Measurements from ENCODE around the gene TM9SF3.
A peak's percentile ranks its signal among the peaks of the same experiment; 100 is the strongest.

TM9SF3 gene

DNA sequence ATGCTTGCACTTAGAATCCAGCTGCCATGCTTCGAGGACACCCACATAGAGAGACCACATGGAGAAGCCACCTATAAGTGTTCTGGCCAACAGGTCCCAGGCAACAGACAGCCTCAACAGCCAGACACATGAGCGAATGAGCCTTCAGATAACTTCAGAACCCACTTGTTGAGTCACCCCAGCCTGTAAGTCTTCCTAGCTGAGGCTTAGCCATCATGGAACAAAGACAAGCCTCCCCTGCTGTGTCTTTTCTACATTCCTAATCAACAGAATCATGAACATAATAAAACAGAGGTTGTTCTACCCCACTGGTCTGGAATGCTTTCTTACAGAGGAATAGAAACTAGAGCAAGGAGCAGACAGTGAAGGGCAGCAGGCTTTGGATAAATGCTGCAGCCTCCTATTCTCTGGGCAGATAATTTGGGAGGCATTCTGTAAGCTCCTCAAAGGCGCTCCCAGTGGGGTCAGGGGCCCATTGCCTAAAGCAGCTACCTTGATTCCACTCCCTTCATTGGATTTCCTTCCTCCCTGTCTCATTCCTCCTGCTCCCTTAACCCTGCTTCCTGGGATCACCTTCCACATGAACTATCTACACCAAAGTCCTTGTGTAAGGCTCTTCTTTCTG lies 77.7 kb downstream of the TM9SF3 start:
- DNase-seq (ENCODE audit: low spot score), result peak; percentile 66

- DNase-seq (ENCODE audit: low spot score), result no peak
These were observed 79.8 kb downstream of the TM9SF3 start for GRCh38 chr10:96507044-96507443.

DNA sequence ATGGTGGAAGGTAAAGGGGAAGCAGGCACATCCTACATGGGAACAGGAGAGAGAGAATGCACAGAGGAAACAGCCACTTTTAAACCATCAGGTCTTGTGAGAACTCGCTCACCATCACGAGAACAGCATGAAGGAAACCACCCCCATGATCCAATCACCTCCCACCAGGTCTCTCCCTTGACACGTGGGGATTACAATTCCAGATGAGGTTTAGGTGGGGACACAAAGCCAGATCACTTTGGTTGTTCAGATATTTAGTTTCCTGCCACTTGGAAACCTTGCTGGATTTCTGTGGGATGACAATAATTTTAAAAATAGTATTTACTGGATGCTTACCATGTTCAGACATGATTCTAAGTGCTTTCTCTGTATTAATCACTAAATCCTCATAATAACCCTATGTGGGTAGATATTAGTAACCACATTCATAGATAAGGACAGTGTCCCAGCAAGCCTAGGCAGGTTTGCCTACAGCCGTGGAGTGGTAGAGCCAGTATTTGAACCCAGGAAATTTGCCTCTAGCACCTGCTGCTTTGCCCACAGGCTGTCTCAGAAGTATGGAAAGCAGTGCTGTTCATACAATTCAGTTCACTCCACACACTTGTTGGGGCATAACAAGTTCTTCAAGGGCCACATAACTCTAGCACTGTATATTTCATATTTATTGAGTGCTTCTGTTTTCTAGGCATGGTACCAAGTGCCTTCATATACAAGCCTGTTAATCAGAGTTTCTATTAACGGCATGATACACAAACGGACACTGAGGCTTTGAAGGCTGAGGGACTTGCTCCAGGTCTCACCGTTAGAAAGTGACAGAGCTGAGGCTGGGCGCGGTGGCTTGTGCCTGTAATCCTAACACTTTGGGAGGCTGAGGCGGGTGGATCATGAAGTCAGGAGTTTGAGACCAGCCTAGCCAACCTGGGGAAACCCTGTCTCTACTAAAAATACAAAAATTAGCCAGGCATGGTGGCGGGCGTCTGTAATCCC lies 81.4 kb downstream of the TM9SF3 start:
- no peak for DNase-seq (ENCODE audit: low spot score)

DNA sequence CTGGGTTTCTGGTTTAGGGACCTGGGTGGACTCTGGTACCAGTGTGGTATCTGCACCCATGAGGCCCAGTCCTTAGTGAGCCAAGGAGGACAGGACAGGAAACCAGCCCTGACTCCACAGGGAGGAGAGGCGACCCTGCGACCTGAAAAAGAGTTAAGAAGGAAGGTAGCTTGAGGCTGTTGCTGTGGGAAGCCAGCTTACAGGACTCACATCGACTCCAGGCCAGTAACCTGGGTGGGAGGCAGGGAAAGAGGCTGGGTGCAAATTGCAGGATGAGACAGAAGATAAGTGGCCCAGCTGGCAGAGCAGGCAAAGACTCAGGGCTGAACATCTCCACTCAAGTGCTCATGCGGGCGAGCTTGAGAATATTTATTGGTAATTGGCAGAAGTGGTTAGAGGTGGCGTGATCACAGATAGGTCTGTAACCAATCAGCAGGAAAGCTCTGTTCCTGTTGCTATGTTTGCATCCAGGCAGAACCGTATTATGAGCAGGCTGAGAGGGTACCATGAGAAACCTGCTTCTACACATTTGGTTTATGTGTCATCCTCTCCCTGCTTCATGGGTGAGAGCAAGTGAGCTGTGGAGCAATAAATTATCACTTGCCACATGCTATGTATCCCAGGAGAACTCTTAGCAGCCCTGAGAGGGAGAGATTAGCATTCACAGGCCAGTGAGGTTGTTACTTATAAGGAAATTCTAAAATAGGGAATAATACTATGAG lies 84.1 kb downstream of the TM9SF3 start:
- DNase-seq (ENCODE audit: low spot score), result no peak

GRCh38 chr10:96501985-96502384 lies 84.8 kb downstream of the TM9SF3 start:
- no peak for DNase-seq (ENCODE audit: low spot score)

DNA sequence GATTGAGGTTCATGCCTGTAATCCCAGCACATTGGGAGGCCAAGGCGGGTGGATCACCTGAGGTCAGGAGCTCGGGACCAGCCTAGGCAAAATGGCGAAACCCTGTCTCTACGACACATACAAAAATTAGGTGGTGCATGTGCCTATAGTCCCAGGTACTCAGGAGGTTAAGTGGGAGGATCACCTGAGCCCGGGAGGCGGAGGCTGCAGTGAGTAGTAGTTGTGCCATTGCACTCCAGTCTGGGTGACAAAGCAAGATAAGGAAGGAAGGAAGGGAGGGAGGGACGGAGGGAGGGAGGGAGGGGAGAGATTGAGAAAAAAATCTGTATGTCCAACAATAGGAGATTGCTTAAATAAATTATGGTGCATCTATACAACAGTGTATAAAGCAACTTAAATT lies 86.3 kb downstream of the TM9SF3 start:
- DNase-seq (ENCODE audit: low spot score), result no peak

GRCh38 chr10:96500050-96500449 lies 86.8 kb downstream of the TM9SF3 start:
- no peak for DNase-seq (ENCODE audit: low spot score)

- no peak for DNase-seq (ENCODE audit: low spot score)
These were observed 89.4 kb downstream of the TM9SF3 start for GRCh38 chr10:96497391-96497790.

DNA sequence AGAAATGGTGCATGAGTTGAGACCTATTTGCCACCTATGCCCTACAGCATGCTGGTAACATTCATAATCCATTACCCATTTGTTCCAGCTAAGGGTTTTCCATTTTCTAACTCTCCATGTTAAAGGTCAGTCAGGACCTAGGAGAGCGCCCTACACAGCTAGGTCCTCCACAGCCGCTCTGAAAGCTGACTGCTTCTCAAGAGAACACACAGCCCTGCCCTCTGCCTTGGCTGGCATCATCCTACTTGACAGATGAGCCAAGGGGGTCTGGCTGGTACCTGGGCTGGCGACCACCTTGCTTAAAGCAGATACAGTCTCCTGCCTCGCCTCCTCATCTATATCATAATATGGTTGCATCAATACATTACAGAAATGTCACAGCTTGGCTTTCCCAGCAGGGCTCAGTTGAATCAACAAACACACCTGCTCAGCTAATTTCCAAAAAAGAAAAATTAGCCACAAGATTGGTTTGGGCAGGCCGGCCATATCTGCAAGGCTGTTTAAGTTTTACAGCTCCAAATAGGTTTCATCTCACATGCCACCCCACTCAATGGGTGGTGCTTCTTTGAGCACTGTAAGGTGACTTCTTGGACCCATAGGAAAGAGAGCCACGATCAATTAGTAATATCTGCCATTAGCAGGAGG lies 90.4 kb downstream of the TM9SF3 start:
- peak; percentile 47 for DNase-seq (ENCODE audit: low spot score)

GRCh38 chr10:96495544-96495943 lies 91.3 kb downstream of the TM9SF3 start:
- DNase-seq (ENCODE audit: low spot score), result no peak

GRCh38 chr10:96494694-96495093 lies 92.1 kb downstream of the TM9SF3 start:
- no peak for DNase-seq (ENCODE audit: low spot score)

DNA sequence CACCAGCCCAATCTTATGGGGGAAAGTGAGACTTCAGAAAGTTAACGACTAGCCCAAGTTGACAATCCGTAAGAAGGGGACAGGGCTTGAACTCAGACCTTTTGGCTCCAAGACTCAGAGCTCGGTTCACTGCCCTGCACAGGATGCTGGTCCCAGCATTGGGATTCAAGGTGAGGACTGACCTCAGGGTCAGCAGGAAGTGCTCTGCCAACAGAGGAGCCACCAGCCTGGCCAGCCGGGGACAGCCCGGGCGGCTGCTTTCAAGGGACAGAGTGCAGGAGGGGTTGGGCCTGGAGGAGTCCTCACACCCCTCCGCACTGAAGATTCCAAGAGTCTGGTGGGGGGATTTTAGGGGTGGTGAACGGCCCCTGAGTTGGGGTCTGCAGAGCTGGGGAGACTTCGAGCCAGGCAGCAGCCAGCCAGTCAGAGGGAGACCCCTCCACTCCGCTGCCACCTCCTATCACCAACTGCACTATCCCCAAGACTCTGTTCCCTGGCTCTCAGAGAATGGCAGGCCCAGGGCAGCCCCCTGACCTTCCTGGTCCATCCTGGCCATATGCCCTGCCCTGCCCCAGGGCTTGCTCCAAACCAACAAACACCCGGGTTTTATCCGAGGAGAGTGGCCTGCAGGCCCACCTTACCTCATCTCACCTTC lies 92.8 kb downstream of the TM9SF3 start:
- no peak for DNase-seq (ENCODE audit: low spot score)

GRCh38 chr10:96493254-96493653 lies 93.6 kb downstream of the TM9SF3 start:
- DNase-seq (ENCODE audit: low spot score), result no peak

DNA sequence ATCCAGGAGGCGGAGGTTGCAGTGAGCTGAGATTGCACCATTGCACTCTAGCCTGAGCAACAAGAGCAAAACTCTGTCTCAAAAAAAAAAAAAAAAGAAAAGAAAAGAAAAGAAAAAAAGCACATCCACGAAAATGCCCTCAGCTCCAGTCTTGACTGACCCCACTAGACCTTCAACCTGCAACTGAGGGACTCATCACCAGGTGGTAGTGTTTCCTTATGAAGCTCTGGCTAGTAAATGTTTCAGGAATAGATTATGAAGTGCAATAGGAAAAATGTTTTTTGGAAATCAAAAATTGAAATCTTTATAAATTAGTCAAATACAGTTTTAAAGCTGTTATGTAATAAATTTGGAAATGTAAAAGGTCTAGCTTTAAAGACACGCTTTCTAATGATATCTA lies 95.5 kb downstream of the TM9SF3 start:
- DNase-seq (ENCODE audit: low spot score), result no peak

DNA sequence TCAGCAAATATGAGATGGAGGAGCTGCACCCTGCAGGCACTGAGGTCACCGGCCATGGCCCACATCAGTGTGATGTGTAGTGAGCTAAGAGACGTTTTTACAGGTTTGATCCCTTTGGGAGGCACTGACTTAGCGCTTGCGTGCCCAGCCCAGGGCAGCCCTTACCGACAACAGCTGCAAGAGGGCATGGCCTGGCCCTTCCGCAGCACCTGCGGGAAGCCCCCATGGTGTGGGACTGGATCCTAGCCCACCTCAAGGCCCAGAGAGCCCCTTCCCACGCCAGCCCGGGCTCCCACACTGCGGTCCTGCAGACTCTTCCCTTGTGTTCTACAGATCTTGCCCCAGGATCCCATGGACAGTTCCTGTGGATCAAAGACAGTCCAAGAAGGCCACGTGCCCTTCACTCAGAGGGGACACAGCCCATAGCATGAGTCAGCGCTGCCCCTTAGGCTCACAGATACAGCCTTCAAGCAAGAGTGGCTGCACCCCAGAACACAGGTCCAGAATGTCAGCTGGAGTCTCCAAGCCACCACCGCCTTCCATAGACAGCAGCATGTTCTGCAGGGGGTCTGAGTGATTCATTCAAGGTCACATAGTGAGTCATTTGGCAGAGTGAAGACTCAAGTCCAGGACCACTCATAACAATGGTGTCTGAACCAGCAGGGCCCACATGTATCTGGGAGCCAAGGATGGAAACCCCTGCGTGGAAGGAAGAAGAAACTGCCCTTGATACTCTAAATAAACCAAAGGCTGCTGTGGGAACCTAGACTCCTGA lies 98.5 kb downstream of the TM9SF3 start:
- DNase-seq (ENCODE audit: low spot score), result no peak

DNA sequence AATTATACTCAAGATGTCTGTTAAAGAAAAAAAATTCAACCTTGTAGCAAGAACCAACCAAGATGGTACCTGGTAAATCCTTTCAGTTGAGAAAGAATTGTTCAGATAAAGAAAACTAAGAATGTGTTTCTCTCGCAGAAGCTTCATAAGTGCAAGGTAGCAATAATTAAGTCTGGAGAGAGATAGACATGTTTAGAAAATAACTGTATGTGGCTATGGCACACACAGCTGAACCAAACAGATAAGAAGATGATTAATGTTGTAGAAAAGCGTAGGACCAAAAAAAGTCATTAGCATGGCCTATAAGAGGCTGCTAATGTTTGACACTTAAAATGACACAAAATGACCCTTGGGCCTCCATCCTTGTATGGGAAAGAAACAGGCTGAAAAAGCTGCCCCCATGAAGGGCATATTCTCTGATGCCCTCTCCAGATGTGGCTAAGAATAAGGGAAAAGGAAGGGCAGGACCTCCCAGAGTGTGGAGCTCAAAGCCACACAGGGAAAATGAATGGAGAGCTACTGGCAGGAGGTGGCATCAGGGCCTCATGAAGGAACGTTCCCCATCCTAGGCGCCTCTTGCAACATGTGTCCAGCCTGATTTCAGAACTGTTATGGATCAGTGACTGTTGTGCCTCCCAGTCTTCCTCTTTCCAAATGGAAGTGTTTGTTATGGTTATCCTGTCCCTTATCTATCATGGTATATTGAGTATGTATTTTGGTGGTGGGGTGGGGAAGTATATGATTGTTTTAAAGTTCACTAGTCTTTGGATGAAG lies 103.8 kb downstream of the TM9SF3 start:
- no peak for DNase-seq (ENCODE audit: low spot score)

- no peak for DNase-seq (ENCODE audit: low spot score)
These were observed 108.5 kb downstream of the TM9SF3 start for GRCh38 chr10:96478355-96478754.

- DNase-seq (ENCODE audit: low spot score), result no peak
These were observed 112.9 kb downstream of the TM9SF3 start for GRCh38 chr10:96473866-96474265.

DNA sequence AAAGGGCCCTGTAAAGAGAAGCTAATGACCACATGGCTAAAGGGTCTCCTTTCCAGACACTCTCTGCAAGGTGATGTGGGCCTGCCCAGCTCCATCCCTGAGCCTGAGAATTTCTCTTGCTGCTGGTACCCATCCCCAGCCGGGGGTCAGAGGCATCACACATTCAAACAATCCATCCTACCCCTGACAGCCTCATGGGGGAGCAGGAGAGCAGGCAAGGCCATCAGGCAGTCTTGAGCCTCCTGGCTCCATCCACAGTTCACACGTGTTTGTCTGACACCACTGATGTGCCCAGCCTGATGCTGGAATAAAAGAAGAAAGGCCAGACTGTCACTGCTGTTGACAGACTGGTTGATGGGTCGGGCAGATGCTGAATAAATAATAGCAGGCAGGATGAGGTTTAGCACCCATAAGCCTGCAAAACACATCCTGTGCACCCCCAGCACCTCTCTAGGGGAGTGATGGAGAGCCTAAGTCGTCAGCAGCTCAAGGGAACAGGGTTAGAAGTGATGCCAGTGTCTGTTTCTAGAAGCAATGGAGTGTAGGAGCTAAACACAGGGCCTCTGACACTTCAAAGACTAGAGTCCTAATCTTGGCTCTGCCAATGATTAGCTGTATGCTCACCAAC lies 116.6 kb downstream of the TM9SF3 start:
- peak; percentile 49 for DNase-seq (ENCODE audit: low spot score)

- DNase-seq (ENCODE audit: low spot score), result no peak
These were observed 118.0 kb downstream of the TM9SF3 start for GRCh38 chr10:96468845-96469244.
